Fibroblast of the aortic adventitia (primary cell): ENCODE measurements around the gene ZDHHC24. TPM values are rescaled to one million over a fixed set of nuclear protein-coding genes. Genes with fewer than 3 reads are reported as not detected.

Source experiments
- DNase-seq: peaks from one replicate; pipeline ENCODE4 v3.0.0-alpha.2; 2010; ENCODE audit warnings: low read depth
- H3K4me3 ChIP-seq: 2 replicates; pipeline ENCODE4 v1.5.1; 2011; ENCODE audit warnings: low read depth, mild to moderate bottlenecking, control low read depth, low read length, moderate library complexity
- total RNA-seq: library from RNA; depleted of rRNA; stranded (reverse); fragments of >200 nt; gene quantifications from 2 replicates; pipeline ENCODE4 v1.2.3, GENCODE V29; 2012; ENCODE audit warnings: low replicate concordance
- TF ChIP-seq, protein P1 (sequence below): IDR thresholded peaks from 2 replicates; pipeline ENCODE4 v1.5.1; 2011; ENCODE audit warnings: mild to moderate bottlenecking, low read length, control low read depth, inconsistent platforms; ENCODE audit not compliant: insufficient read depth

Gene ZDHHC24
- total RNA-seq, 1 donor: 8.6 TPM

DNA sequence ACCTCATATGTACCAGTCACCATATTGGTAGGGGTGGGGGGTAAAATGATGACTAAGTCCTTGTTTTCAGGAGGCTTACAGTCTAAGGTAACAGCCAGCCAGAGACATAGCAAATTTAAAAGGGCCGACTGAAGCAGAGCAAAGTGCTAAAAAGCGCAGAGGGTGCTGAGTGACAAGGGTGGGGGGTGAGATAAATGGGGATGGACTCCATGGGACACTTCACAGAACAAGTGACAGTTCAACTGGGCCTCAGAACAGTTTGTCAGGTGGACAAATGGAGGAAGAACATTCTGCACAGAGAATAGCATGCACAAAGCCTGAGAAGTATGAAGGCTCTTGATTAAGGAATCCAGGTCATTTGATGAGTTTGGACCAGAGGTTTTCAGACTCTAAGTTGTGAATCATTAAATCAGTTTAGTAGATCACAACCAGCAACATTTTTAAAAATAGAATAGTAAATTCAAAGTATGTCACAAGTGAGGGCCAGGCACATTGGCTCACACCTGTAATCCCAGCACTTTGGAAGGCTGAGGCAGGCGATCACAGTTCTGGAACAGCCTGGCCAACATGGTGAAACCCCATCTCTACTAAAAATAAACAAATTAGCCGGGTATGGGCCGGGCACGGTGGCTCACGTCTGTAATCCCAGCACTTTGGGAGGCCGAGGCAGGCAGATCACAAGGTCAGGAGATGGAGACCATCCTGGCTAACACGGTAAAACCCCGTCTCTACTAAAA, 21.4 kb downstream of the ZDHHC24 start:
- H3K4me3 ChIP-seq: no peak overlapping the region
- DNase-seq: no peak
- TF ChIP-seq, protein P1, sequence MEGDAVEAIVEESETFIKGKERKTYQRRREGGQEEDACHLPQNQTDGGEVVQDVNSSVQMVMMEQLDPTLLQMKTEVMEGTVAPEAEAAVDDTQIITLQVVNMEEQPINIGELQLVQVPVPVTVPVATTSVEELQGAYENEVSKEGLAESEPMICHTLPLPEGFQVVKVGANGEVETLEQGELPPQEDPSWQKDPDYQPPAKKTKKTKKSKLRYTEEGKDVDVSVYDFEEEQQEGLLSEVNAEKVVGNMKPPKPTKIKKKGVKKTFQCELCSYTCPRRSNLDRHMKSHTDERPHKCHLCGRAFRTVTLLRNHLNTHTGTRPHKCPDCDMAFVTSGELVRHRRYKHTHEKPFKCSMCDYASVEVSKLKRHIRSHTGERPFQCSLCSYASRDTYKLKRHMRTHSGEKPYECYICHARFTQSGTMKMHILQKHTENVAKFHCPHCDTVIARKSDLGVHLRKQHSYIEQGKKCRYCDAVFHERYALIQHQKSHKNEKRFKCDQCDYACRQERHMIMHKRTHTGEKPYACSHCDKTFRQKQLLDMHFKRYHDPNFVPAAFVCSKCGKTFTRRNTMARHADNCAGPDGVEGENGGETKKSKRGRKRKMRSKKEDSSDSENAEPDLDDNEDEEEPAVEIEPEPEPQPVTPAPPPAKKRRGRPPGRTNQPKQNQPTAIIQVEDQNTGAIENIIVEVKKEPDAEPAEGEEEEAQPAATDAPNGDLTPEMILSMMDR: no peak

DNA sequence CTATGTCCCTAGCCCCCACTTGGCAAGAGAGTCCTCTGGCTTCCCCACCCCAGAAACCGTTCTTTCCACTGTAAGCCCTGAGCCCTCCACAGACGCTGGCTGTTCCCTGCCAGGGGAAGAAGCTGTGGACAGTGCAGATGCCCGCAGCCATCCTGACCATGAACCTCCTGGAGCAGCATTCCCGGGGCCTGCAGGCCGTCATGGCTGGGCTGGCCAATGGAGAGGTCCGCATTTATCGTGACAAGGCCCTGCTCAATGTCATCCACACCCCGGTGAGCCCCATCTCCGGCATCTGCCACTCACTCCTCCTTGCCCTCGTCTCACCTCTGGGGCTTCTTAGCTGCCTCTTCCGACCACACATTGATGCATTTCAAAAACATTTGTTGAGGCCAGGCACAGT, 22.2 kb downstream of the ZDHHC24 start:
- no peak overlapping the region for H3K4me3 ChIP-seq
- DNase-seq: no peak
- TF ChIP-seq, protein P1: no peak

DNA sequence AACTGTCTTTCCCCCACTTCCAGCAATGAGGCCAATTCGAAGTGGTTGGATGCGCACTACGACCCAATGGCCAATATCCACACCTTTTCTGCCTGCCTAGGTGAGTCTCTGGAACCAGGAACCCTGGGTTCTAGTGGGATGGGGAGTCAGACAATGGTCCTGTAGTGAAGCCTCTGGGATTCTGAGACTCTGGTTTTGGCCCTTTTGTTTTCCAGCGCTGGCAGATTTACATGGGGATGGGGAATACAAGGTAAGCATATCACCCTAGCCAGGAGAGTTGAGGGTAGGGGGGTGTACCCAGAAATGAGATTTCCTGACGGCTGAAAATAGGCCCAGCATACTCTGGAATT, 34.9 kb downstream of the ZDHHC24 start:
- H3K4me3 ChIP-seq: peak overlapping the region; percentile 99
- TF ChIP-seq, protein P1: no peak
- no peak for DNase-seq

DNA sequence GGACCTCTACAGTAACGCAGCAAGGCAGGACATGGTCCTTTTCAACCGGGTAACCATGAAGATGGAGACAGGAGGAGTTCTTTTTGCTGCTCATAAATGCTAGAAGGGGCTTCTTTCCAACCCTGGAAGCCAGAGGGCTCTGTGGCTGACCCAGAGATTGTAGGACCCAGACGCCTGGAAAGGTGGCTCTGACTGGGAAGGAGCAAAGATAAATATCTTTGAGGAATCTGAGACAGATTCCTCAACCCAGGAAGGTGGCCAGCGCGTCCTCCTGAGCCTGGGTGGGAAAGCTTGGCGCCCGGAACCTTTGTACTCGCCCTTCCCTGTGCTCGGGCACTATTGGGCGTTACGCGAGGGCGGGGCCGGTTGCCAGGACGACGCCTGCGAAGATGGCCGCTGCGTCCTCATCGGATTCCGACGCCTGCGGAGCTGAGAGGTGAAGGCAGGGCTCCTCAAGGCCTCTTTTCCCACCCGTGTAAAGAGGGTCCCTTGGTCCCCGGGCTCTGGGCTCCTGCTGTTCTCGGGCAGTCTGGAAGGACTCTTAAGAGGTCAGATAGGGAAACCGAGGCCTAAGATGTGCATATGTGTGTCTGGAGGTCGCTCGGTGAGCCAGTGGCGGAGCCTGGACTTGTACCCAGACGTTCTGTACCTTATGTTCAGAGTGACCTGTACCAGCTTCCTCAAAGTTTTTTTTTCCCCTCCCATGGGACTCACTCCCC, 35.4 kb downstream of the ZDHHC24 start, which contains the start of gene BBS1:
Gene BBS1 (plus strand): TSS at position 365 of the 719 bp plus-strand sequence. CDS start 25 bp downstream, at position 390.
- peak; percentile 77 for DNase-seq
- TF ChIP-seq, protein P1: no peak

DNA sequence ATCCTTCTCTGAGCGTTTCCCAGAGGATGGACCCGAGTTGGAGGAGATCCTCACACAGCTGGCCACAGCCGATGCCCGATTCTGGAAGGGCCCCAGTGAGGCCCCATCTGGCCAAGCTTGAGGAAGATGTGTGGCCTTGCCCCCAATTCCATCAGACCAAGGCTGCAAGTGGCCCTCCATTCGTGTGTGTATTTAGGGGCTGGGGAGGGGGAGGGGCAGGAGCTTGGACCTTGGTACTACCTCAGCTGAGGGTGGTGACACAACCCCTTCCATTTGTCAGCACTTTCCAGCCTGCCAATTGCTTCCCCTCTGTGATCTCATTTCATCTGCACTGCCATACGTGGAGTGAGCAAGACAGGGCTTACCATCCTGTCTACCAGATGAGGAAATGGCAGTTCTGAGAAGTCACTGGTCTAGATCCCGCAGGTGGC, 36.7 kb downstream of the ZDHHC24 start:
- DNase-seq: no peak
- TF ChIP-seq, protein P1: no peak
- no peak overlapping the region for H3K4me3 ChIP-seq

More for the DNA sequence above, 35.4 kb downstream of the ZDHHC24 start, which contains the start of gene BBS1:
- peak within 1 kb of the TSS; percentile 99 for H3K4me3 ChIP-seq

DNA sequence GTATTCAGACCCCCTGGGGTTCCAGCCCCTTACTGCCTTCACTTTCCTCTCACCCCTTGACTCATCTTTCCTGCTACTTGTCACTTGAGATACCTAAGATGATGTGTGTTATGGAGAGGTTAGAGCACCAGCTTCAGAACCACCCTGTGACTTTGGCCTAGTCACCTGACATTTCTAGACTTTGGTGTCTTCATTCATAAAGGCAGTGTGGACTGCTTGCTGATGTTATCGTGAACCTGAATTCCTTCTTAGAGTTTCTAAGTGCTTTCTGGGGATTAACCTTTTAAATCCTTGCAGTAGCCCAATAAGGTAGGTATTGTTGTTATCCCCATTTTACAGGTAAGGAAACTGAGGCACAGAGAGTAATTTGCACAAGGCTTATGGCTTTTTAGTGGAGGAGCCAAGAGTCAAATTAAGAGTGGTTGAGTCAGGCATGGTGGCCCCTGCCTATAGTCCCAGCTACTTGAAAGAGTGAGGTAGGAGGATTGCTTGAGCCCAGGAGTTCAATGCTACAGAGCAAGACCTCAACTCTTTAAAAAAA, 40.5 kb downstream of the ZDHHC24 start:
- DNase-seq: no peak
- TF ChIP-seq, protein P1: no peak
- no peak overlapping the region for H3K4me3 ChIP-seq
